ENCODE data around the gene RBMS2.
A peak's percentile ranks its signal among the peaks of the same experiment; 100 is the strongest.
"Not testable (repeated sequence)": the region's sequence is repeated elsewhere in the genome, so short reads cannot be mapped to it uniquely, and the experiment has no call there.

The RBMS2 gene

GRCh38 chr12:56521590-56522371 is at the start of gene RBMS2:
TSS of gene RBMS2 (plus strand) at chr12:56521820. CDS start at chr12:56522024, 204 bp downstream.
- peak; percentile 49 for DNase-seq

- DNase-seq: no peak
Observed at GRCh38 chr12:56474389-56474788, 47.2 kb upstream of the RBMS2 start.

GRCh38 chr12:56476143-56476542 is 45.5 kb upstream of the RBMS2 start:
- DNase-seq: no peak

- DNase-seq: no peak
Observed at GRCh38 chr12:56476972-56477432, 44.6 kb upstream of the RBMS2 start.

GRCh38 chr12:56477521-56478225 is 43.9 kb upstream of the RBMS2 start:
- no peak for DNase-seq

- DNase-seq: no peak
Observed at GRCh38 chr12:56479625-56480024, 42.0 kb upstream of the RBMS2 start.

- no peak for DNase-seq
Observed at GRCh38 chr12:56484566-56484965, 37.1 kb upstream of the RBMS2 start.

- no peak for DNase-seq
Observed at GRCh38 chr12:56486694-56487093, 34.9 kb upstream of the RBMS2 start.

- DNase-seq: peak; percentile 19
Observed at GRCh38 chr12:56487448-56488040, 34.1 kb upstream of the RBMS2 start.

GRCh38 chr12:56488041-56488955 is 33.3 kb upstream of the RBMS2 start, which contains the start of gene GLS2:
TSS of gene GLS2 (minus strand) at chr12:56488161. CDS start at chr12:56488118, 43 bp downstream.
- DNase-seq: peak; percentile 67

GRCh38 chr12:56490360-56490759 is 31.3 kb upstream of the RBMS2 start:
- DNase-seq: no peak

GRCh38 chr12:56493409-56494105 is 28.1 kb upstream of the RBMS2 start:
- not testable (repeated sequence) for DNase-seq

- DNase-seq: not testable (repeated sequence)
Observed at GRCh38 chr12:56494106-56494415, 27.6 kb upstream of the RBMS2 start.

GRCh38 chr12:56494481-56494880 is 27.1 kb upstream of the RBMS2 start:
- DNase-seq: not testable (repeated sequence)

- DNase-seq: not testable (repeated sequence)
Observed at GRCh38 chr12:56496704-56497103, 24.9 kb upstream of the RBMS2 start.

- DNase-seq: peak; percentile 9
Observed at GRCh38 chr12:56498126-56498902, 23.3 kb upstream of the RBMS2 start.

- DNase-seq: not testable (repeated sequence)
Observed at GRCh38 chr12:56499452-56499851, 22.2 kb upstream of the RBMS2 start.

- DNase-seq: not testable (repeated sequence)
Observed at GRCh38 chr12:56499879-56500278, 21.7 kb upstream of the RBMS2 start.

GRCh38 chr12:56510786-56511185 is 10.8 kb upstream of the RBMS2 start:
- no peak for DNase-seq

GRCh38 chr12:56514014-56514318 is 7.7 kb upstream of the RBMS2 start:
- not testable (repeated sequence) for DNase-seq

GRCh38 chr12:56517854-56518253 is 3.8 kb upstream of the RBMS2 start:
- no peak for DNase-seq
